GM18502 (cell line): Measurements from ENCODE around the gene TMEM190.

ENCODE experiments used
- ATAC-seq: cut with Tn5 transposase; IDR thresholded peaks from one replicate; pipeline ENCODE4 v1.9.1; 2021; ENCODE audit warnings: mild to moderate bottlenecking; ENCODE audit not compliant: unreplicated experiment, poor library complexity

Gene TMEM190

GRCh38 chr19:55350620-55351315 lies 25.9 kb upstream of the TMEM190 start:
- no peak for ATAC-seq

DNA sequence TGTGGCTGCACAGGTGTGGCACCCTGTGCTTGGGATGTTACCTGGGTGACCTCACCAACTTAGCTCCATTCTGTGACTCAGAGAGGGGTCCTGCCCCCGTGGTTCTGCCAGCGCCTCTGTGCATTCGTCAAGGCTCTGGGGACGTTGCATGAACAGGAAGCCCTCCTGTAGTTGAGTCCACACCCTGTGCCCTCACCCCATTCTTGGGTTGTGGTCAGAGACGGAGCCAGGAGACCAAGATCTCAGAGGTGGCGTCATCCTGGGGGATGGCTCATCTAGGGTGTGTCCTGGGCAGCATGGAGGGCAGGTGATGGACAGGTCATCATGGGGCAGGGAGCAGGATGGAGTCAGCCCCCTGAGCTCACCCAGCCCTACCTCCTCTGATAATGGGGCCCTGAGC lies 24.6 kb upstream of the TMEM190 start:
- no peak for ATAC-seq

DNA sequence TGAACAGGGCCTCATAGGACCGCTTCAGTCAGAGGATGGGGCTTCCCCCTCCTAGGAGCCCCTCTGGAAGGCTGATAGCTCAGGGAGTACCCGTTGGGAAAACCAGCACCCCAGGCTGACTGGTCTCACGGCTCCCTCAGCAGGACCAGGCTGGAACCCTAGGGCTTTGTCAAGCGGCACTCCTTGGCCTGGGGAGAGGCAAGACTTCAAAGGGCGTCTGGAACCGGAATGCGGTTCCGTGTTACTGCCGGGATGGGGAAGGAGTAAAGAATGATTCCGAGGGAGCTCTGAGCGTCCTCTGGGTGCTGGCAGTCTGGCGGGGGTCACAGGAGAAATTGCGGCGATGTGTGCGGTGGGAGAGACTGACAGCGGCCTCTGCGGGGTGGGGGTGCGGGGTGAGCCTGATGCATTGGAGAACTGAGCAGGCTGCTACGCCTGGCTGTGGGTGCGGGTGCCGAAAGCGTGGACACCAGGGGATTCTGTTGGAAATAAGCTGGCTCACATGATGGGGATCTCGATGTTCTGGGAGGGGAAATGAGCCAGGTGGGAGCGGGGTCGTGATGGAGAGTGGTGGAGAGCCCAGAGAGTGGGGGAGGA lies 24.0 kb upstream of the TMEM190 start:
- ATAC-seq = no peak

- no peak for ATAC-seq
Measured at GRCh38 chr19:55353356-55353802, 23.2 kb upstream of the TMEM190 start.

DNA sequence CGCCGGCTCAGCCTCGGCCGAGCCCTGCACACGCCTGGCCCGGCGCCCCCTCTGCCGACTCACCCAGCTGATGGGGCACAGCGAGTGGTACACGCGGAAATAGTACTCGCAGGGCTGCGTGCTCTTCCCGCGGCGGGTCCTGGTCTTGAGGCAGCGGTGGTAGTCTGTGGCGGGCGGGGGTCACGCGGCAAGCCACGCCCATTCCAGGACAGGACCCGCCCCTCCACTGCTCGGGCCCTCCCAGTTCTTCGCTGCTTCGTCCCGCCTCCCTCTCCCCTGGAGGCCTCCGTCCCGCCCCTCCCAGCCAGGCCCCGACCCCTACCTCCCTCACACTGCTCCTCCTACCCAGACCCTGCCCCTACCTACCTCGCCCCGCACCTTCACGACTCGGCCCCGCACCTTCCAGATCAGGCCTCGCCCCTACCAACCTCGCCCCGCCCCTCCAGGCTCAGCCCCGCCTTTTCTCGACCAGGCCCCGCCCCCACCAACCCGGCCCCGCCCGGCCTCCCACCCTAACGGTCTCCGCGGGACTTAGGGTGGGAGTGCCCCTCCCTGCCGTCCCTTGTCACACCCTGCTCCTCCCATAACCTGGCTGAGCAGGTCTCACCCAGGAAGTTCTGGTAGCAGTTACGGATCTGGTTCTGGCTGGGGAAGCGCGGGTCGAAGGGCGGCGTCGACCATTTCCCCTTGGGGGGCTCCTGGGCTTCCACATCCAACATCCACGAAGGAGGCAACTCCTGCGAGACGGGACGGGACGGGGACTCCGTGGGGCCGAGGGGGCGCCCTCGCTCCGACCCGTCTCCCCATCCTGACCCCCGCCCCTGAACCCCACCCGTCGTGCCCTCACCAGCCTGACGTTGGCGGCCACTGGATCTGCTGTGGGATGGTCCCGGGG lies 22.6 kb upstream of the TMEM190 start:
- no peak for ATAC-seq

DNA sequence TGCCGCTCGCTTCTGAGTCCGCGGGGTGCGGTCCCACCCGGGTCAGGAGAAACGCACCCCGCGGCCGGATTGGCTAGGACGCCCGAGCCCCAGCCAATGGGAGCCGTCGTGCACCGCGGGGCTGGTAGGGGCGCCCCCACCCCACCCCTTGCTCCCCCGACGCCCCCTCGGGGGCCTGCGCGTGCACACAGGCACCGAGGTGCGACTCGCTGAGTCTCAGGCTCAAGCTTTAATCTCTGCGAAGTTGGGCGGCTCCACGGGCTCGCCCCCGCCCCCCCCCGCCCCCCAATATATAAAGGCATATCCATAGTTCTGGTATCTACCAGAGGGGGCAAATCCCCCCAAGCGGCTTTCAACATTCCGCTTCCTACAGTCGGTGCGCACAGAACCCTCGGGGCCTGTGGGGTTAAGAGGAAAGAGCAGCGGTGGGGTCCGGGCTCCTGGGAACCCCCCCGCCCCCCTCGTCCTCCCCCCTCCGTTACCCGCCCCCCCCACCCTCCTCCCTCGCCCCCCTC lies 21.9 kb upstream of the TMEM190 start, which contains the start of gene COX6B2:
Gene COX6B2, minus strand, starts transcription at position 22 of the 515 bp plus-strand sequence. CDS start 198 bp downstream, outside the sequence.
- ATAC-seq = no peak

GRCh38 chr19:55355213-55355821 lies 21.3 kb upstream of the TMEM190 start:
- ATAC-seq = no peak

DNA sequence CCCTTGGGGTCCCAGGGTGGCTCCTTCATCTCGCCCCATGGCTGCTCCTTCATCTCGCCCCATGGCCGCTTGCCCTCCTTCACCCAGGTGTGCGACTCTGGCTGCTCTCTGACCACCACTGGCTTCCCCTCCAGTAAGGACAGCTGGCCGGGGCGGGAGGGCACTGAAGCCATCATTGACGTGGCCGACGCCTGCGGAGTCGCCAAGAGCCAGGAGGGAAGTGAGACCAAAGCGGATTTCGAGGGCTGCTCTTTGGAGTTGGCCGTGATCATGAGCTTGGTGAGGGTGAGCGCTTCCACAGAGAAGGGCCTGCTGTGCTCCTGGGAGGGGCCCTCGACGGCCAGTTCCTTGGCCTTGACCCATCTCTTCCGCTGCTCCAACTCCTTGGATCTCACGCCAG lies 18.1 kb upstream of the TMEM190 start:
- no peak for ATAC-seq

DNA sequence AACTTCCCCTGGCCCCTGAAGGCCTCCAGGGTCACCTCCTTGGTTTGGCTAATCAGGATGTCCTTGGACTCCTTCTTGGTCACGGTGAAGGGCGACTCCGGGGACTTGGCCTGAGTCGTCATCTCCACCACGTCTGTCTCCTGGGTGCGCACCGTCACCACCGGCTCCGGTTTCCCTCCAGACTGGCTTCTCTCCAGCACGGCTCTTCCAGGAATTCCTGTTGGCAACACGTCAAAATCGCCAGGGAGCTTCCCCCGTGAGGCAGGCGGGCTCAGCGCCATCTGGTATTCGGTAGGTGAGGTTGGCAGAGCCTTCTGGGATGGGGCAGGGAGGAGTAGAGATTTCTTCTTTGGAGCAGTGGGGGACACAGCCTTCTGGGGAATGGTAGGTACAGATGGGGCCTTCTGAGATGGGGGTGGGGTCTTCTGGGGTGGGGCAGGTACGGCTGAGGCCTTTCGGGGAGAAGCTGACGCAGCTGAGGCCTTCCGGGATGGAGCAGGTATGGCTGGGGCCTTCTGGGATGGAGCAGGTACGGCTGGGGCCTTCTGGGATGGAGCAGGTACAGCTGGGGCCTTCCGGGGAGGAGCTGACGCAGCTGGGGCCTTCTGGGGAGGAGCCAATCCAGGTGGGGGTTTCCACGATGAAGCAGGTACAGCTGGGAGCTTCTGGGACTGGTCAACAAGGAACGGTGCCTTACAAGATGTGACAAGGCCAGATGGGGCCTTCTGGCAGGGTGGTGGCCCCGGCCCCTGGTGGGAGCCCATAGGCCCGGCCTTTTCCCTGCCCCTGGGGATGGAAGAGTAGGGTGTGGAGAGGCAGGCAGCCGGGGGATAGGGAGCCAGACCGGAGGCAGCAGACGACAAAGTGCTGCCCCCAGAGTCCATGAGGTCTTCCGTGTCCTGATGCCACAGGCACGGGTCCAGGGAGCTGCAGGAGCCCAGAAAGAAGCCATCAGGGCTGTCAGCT lies 17.4 kb upstream of the TMEM190 start:
- ATAC-seq = no peak

GRCh38 chr19:55360902-55361301 lies 15.7 kb upstream of the TMEM190 start:
- ATAC-seq = no peak

GRCh38 chr19:55362174-55362989 lies 14.2 kb upstream of the TMEM190 start:
- no peak for ATAC-seq

DNA sequence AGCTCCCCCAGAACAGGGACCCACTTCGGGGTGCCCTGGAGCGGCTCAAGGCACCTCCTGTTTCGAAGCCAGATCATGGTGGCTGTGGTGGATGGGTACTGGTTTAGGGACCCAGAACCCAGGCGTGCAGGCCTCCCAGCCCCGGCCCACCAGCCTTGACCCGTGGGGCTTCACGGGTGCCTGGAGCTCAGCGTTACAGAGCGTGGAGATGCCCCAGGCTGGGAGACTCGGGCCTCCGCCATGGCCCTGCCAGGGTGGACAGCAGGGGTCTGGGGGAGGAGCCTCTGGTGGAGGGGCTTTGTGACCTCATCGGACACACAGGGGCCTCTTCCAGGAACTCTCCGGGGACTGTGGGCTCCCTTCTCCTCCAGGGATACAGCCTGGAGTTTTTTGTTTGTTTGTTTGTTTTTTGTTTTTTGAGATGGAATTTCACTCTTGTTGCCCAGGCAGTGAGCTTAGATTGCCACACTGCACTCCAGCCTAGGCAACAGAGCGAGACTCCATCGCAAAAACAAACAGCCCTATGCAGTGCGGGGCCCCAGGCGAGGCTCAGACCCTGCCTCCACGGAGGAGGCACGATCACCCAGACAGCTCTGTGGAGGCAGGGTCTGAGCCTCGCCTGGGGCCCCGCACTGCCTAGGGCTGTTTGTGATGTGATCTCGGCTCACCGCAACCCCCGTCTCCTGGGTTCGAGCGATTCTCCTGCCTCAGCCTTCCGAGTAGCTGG lies 13.5 kb upstream of the TMEM190 start, which contains the start of gene GARIN5B:
Gene GARIN5B, minus strand, starts transcription at position 271 of the 727 bp plus-strand sequence. Its CDS starts 194 bp downstream, at position 77.
- no peak for ATAC-seq

DNA sequence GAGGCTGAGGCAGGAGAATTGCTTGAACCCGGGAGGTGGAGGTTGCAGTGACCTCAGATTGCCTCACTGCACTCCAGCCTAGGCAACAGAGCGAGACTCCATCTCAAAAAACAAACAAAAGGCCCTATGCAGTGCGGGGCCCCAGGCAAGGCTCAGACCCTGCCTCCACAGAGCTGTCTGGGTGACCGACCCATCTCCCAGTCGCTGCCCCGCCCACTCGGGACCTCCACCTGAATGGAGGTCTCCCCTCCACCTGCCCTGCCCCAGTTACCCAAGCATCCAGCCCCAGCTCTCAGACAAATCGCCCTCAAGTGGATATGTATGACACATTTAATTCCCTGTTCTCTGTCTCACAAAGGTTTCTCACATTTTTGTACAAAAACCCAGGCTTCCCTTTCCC lies 11.4 kb upstream of the TMEM190 start:
- no peak for ATAC-seq

DNA sequence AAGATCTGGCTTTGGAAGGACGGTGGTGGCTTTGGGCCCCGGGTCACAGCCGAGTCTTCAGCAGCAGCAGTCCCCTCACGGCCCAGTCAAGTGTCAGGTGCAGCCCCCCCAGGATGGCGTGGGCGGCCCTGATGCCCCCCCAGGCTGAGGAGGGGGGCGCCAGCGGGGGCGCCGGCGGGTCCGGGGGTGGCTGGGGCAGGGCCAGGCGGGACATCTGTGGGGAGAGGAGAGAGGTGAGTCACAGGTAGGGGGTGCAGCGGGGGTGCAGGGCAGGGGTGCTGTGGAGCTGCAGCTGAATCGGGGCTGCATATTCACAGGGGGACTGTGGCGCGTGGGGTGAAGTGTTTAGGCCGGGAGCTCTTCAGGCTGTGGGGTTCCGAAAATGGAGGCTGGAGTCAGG lies 10.7 kb upstream of the TMEM190 start:
- no peak for ATAC-seq

- ATAC-seq = no peak
Measured at GRCh38 chr19:55366790-55367189, 9.8 kb upstream of the TMEM190 start.

- no peak for ATAC-seq
Measured at GRCh38 chr19:55368106-55368505, 8.5 kb upstream of the TMEM190 start.

GRCh38 chr19:55368701-55369563 lies 7.7 kb upstream of the TMEM190 start:
- ATAC-seq = no peak
